NCI-H1436 treated with DMSO at 0.1 percent for 48 hours (cell line): ENCODE data around the gene CDH16.
A peak's percentile ranks its signal among the peaks of the same experiment; 100 is the strongest.
"Not testable (repeated sequence)": the region's sequence is repeated elsewhere in the genome, so short reads cannot be mapped to it uniquely, and the experiment has no call there.

Experiments used
- DNase-seq: peaks from one replicate; lab custom pipeline; 2025; lab: John Stamatoyannopoulos, UW

The CDH16 gene, protein sequence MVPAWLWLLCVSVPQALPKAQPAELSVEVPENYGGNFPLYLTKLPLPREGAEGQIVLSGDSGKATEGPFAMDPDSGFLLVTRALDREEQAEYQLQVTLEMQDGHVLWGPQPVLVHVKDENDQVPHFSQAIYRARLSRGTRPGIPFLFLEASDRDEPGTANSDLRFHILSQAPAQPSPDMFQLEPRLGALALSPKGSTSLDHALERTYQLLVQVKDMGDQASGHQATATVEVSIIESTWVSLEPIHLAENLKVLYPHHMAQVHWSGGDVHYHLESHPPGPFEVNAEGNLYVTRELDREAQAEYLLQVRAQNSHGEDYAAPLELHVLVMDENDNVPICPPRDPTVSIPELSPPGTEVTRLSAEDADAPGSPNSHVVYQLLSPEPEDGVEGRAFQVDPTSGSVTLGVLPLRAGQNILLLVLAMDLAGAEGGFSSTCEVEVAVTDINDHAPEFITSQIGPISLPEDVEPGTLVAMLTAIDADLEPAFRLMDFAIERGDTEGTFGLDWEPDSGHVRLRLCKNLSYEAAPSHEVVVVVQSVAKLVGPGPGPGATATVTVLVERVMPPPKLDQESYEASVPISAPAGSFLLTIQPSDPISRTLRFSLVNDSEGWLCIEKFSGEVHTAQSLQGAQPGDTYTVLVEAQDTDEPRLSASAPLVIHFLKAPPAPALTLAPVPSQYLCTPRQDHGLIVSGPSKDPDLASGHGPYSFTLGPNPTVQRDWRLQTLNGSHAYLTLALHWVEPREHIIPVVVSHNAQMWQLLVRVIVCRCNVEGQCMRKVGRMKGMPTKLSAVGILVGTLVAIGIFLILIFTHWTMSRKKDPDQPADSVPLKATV

DNA sequence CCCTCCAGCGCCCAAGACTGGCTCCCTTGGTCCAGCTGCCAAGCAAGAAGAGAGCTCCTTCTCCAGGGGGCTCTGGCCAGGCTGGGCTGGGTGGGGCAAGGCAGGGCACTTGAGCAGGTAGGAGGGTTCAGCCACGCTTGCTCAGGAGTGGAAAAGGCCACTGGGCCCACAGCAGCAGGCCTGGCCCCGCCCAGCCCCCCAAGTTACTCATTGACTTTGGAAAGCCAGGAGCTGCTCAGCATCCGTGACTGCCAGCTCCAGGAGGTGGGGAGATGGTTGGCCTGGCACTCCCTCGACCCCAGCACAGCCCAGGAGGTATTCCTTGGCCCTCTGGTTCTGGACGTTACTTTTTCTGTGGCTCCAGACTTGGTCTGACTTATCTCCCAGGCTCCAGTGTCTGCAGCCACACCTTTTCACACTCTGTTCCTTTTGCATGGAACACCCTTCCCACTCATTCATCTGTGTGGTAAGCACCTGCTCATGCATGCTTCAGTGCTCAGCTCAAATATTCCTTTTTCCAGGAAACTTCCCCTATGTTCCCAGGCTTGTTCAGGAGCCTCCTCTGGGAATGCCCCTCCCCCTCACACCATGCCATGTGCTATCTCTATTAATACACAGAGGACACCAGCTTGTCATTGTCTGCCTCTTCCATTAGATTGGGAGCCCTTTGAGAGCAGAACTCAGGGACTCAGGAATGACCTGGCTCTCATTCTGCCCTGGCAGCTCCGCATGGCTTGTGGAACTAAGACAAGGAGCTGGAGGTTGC, at the start of gene CDH16:
CDH16 (minus strand) TSS at position 83 of the 766 bp plus-strand sequence. CDS start 820 bp downstream, outside the sequence.
- DNase-seq, result no peak

DNA sequence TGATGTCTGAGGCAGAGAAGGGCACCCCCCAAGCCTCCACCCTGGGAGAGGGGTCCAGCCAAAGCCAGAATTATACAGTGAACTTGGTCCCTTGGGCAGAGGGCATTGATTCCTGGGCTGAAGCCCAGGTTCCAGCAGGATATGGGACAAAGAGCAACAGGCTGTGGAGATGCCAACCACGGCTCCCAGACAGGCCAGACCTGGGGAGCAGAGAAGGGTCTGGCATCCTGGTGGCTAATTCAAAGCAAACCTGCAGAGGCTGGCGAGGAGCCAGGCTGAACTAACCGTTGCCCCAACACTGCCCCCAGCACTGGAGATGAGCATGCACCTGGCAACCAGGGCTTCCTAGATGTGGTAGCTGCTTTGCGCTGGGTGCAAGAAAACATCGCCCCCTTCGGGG, 45.4 kb upstream of the CDH16 start:
- no peak for DNase-seq

DNA sequence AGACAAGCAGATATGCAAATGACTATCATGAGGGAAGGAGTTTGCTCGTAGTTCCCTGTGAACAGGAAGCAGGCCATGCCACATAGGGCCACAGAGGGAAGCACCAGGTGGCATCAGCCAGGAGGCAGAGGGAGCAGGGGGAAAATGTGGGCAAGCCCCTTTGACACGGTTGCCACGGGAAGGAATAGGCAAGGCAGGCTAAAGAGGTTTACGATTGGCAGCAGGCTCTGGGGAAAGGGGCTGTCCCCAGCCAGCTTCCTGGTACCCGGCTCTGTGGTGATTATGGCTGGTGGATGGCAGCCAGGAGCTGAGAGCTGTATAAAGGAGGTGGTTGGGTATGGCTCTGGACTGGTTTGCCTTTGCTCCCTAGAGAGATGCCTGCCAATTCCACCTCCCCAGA, 43.2 kb upstream of the CDH16 start:
- no peak for DNase-seq

DNA sequence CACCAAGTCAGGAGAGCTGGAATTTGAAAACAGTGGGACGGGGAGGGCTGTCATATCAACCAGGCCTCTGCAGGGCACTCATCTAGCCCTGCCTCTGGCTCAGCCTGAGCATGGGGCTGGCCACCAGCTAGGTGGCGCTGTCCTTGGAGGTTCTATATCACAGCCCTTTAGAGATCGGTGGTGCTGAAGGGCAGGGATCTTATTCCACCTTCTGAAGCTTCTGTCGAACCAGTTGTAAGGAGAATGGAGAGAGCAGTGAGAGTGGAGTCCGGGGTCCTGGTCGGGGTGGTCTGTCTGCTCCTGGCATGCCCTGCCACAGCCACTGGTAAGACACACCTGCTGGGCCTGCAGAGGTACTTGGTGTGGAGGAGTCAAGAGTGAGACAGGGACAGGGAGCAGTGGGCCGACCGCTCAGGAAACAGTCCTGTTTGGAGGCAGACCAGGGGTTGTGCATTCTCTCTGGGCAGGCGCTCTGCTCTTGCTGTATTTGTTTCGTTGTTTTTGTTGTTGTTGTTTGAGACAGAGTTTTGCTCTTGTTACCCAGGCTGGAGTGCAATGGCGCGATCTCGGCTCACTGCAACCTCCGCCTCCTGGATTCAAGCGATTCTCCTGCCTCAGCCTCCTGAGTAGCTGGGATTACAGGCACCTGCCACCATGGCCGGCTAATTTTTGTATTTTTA, 42.5 kb upstream of the CDH16 start, which contains the start of gene CES3:
CES3 (plus strand) TSS at position 202 of the 680 bp plus-strand sequence; CDS start at position 244, 42 bp downstream.
- peak; percentile 57 for DNase-seq

DNA sequence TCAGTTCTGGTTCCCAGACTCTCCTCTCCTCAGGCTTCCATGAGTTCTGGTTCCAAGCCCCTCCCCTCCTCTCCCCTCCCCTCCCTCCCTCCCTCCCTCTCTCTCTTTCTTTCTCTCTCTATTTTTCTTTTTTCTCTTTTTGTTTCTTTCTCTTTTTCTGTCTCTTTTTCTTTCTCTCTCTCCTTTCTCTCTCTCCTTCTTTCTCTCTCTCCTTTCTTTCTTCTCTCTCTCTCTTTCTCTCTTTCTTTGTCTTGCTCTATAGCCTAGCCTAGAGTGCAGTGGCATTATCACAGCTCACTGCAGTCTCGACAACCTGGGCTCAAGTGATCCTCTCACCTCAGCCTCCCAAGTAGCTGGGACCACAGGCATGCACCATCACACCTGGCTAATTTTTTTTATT, 41.6 kb upstream of the CDH16 start:
- no peak for DNase-seq

DNA sequence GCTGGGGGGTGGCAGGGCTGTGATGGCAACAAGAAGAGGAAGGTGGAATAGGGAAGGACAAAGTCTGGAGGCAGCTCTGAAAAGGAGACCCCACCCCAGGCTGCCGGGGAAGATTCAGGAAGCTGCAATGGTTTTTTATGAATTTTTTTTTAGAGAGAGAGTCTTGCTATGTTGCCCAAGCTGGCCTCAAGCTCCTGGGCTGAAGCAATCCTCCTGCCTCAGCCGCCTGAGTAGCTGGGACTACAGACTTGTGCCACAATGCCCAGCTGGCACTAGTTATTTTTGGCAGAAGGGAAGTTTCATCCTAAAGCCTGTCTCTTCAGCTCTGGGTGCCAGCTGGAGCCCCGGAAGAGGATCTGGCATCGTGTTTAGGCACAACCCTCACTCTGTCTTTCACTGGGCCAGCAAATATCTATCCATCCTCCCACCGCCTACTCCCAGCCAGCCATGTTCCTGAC, 41.0 kb upstream of the CDH16 start:
- no peak for DNase-seq

DNA sequence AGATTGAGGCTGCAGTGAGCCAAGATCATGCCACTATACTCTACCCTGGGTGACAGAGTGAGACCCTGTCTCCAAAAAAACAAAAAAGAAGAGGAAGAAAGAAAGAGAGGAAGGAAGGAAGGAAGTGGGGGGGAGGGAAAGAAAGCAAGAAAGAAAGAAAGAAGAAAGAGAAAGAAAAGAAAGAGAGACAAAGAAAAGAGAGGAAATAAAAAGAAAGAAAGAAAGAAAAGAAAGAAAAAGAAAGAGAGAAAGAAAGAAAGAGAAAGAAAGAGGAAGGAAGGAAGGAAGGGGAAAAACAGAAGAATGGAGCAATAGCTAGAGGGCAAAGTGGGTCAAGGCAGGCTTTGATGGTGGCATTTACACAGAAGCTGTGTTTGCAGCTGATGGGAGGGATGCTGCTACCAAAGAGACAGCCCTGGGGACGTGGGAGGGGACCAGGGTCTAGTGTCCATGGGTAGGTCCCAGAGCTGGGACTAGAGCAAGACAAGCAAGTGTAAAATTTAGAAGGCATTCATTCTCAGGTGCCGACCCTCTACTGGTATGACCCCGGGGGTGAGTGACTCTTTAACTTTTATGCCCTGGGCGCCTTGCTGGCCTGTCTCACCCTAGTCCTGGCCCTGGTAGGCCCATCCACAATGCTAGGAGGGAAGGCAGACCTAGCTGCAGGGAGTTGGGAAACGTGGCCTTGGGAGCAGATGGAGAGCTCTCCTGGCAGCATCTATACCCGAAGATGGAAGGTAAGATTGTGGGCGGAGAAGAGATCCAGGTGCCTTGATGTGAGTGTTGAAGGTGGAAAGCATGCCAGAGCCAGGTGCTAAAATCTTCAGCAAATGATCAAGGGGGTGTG, 40.4 kb upstream of the CDH16 start:
- no peak for DNase-seq

DNA sequence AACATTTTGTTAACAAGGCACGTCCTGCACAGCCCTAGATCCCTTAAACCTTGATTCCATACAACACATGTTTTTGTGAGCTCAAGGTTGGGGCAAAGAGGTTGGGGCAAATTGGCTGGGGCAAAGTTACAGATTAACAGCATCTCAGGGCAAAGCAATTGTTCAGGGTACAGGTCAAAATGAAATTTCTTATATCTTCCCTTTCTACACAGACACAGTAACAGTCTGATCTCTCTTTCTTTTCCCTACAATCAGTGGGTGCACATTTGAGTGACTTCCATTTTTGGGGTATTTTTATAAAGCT, 37.4 kb upstream of the CDH16 start:
- DNase-seq, result not testable (repeated sequence)

DNA sequence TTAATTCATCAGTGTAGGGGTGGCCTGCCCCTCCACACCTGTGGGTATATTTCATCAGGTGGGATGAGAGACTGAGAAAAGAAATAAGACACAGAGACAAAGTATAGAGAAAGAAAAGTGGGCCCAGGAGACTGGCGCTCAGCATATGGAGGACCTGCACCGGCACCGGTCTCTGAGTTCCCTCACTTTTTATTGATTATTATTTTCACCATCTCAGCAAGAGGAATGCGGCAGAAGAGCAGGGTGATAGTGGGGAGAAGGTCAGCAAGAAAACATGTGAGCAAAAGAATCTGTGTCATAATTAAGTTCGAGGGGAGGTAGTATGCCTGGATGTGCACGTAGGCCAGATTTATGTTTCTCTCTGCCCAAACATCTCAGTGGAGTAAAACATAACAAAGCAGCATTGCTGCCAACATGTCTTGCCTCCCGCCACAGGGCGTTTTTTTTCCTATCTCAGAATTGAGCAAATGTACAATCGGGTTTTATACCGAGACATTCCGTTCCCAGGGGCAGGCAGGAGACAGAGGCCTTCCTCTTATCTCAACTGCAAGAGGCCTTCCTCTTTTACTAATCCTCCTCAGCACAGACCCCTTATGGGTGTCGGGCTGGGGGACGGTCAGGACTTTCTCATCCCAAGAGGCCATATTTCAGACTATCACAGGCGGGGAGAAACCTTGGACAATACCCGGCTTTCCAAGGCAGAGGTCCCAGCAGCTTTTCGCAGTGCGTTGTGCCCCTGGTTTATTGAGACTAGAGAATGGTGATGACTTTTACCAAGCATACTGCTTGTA, 36.9 kb upstream of the CDH16 start:
- not testable (repeated sequence) for DNase-seq

DNA sequence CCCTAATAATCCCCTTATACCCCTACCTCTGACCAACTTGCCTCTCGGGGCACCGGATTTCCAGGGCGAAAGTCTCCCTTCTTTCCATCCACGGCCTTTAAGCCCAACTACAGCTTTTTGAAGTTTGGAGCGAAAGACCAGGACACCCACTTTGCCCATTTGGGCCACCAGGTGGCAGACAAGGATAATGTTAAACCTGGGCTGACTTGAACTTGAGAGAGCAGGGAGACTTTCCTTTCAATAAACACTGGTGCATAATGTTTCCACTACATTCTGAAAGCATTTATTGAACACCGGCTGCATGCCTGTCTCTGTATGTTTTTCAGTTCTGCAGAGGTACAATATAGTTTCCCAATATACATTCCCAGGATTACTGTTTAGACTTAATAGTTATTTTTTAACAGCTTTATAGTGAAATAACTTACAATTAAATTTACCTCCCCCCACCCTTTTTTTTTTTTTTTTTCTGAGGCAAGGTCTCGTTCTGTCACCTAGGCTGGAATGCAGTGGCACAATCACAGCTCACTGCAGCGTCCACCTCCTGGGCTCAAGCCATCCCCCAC, 35.5 kb upstream of the CDH16 start:
- DNase-seq, result peak; percentile 22

DNA sequence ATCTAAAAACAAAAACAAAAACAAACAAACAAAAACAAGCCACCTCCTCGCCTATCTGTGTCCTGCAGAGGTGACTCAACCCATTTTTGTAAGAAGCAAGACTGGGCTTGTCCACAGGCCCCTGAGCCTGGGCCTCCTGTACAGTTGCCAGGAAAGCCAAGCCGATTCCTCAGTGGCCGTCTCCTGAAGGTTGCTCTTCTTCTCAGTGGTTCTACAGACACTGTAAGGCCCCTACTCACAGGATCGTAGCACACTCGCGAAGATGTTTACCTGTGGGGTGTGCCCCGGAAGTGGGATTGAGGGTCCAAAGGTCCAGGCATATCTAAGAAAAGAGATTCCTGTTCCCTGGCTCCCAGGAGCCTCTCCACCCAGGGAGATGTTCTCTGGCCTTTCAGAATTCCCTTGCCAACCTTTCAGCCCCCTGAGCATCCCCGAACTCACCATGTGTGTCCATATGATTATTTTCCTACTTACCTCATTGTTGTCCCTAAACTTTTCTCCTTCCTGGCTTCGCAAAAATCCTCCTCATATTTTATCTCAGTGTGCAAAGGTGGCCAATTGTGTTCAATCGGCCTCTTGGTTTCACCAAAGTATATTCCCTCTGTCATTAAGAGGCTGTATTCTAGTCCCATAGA, 34.9 kb upstream of the CDH16 start:
- no peak for DNase-seq

DNA sequence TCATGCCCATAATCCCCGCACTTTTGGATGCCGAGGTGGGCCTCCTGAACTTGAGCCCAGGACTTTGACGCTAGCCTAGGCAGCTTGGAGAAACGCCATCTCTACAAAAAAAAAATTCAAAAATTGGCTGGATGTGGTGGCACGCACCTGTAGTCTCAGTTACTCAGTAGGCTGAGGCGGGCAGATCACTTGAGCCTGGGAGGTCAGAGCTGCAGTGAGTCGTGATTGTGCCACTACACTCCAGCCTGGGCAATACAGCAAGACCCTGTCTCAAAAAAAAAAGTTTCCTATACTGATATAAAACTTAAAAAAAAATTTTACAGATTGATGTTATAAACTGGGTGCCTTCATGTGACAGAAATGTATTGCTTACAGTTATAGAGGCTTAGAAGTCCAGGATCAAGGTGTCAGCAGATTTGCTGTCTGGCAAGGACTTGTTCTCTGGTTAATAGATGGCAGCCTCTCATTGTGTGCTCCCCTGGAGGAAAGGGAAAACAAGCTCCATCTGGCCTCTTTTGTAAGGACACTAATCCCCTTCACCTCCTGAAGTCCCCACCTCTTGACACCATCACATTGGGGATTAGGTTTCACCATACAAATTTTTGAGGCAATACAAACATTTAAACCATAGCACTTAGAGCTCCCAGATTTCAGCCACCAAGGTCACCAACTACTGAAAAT, 33.9 kb upstream of the CDH16 start:
- no peak for DNase-seq

DNA sequence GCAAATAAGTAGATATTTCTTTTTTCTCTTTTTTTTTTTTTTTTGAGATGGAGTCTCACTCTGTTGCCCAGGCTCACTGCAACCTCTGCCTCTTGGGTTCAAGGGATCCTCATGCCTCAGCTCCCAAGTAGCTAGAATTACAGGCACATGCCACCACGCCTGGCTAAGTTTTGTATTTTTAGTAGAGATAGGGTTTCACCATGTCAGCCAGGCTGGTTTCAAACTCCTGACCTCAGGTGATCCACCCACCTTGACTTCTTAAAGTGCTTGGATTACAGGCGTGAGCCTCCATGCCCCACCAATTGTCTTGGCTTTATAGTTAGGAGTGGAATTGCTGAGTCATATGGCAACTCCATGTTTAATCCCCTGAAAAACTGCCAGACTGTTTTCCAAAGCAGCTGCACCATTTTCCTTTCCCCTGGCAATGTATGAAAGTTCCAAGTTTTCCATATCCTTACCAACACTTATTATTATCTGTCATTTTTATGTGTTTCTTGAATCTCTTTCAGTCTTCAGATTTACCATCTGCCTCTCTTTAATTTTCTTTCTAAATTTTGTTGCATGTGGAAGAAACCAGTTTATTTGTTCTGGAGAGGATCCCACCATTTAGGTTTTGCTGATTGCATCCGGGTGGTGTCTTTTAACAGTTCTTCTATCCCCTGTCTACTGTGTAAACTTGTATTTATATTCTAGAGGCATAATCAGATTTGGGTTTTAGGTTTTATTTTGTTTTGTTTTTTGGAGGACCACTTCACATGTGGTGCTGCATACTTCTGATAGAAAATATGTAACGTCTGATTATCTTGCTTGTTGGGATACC, 32.5 kb upstream of the CDH16 start:
- DNase-seq, result no peak

DNA sequence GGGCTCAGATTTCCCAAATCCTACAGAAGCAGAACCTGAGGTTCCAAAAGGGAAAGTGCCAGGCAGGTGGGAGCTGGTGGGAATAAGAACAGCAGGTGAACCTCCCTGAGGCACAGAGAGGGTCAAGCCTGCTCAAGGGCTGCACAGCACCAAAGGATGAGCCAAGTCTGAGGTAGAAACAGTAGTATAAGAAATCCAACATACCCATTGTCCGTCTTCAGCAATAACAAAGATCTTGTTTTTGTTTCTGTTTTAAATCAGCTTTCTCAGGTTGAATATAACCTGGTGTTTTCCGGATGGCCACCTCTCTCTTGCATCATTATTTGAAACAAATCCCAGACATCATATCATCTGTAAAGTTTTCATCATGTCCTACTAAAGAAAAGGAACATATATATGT, 31.8 kb upstream of the CDH16 start:
- DNase-seq, result no peak

DNA sequence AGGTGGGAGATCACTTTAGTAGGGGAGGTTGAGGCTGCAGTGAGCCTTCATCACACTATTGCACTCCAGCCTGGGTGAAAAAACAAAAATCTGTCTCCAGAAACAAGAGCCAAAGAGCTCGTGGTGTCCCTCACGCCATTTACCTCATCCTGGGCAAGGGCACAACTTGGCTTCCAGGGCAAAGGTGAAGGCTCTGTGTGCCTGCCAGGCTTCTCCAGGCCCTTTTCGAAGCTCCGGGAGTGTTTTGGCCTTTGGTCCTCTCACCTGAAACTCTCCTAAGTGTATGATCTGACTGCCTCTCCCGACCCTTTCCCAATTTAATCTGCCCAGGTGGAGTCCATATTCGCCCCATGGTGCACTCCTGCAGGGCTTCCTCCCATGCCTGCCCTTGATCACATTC, 30.8 kb upstream of the CDH16 start:
- DNase-seq, result no peak

DNA sequence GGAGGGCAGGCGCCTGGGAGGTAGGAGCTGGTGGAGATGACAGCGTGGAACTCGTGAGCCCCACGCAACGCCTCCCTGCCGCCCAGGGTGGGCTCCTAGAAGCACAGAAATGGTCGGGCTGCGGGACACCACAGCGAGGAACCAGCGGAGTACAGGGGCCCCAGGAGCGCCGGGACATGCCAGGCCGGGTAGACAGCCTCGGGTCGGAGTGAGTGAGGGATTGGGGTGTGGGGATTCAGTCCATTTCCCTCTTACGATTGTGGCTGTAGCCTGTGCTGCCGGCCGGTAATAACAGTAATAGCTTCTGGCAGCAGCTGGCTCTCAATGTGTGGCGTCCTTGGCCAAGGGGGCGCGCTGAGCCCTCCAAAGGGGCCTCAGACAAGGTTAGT, 30.1 kb upstream of the CDH16 start:
- DNase-seq, result no peak

DNA sequence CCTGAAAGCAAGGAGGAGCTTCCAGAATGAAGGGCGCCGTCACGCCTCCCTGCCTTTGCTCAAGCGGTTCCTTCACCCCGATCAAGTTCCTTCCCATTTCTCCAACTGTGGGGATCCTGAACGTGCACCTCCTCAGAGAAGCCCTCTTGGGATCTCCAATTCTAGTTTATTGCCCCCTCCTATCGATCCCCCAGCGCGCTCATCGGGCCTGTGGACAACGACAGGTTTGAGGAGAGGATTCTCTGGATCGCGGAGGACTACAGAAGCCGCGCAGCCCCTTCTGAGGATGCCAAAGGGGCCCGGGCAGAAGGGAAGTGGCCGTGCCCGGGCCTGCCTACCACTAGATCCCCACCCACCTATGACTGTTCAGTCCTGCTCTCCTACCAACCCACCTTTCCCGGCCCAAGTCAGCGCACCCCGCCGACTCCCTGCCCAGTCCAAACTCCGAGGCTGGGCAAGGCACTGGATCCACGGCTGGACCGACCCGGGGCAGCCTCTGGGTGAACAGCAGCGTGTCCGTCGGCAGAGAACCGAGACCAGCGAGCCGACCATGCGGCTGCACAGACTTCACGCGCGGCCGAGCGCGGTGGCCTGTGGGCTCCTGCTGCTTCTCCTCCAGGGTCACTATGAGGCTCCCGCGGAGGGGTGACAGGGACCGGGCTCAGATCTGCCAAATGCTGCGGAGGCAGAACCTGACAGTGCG, 29.6 kb upstream of the CDH16 start:
- no peak for DNase-seq
